Gastroesophageal sphincter (tissue), 4 donors: ENCODE results near the gene RNF148. TPM values are rescaled to one million over a fixed set of nuclear protein-coding genes. Genes with fewer than 3 reads are reported as not detected.
"Not testable (repeated sequence)": the region's sequence is repeated elsewhere in the genome, so short reads cannot be mapped to it uniquely, and the experiment has no call there.

Source experiments
- ATAC-seq: fragments of 150-250 bp; one replicate; pipeline ENCODE4 v1.9.1; 2016; ENCODE audit warnings: mild to moderate bottlenecking, moderate library complexity
- H3K27ac ChIP-seq, 4 donors: fragments of 200-600 bp; sonication (generic) in 3 of 4; 1 replicate in 3 of 4; 2 replicates in 1 of 4; pipeline ENCODE4 v1.5.1; 2016 to 2019
- H3K27me3 ChIP-seq: fragments of 200-600 bp; sonication (generic); one replicate; pipeline ENCODE4 v1.5.1; 2019
- H3K36me3 ChIP-seq, 2 donors: fragments of 200-600 bp; sonication (generic); one replicate each; pipeline ENCODE4 v1.5.1; 2019; ENCODE audit warnings: control low read depth in 1 of 2
- H3K4me1 ChIP-seq, 3 donors: fragments of 200-600 bp; sonication (generic); 1 replicate in 2 of 3; 2 replicates in 1 of 3; pipeline ENCODE4 v1.5.1; 2016 to 2019; ENCODE audit warnings: control low read depth in 2 of 3
- H3K4me3 ChIP-seq, 2 donors: fragments of 200-600 bp; sonication (generic); one replicate each; pipeline ENCODE4 v1.5.1; 2019; ENCODE audit warnings: mild to moderate bottlenecking in 1 of 2, moderate library complexity in 1 of 2
- H3K9me3 ChIP-seq, 3 donors: fragments of 200-600 bp; sonication (generic); one replicate each; pipeline ENCODE4 v1.5.1; 2017 to 2019; ENCODE audit warnings: control low read depth in 2 of 3
- CTCF ChIP-seq, 4 experiments: fragments of 200-600 bp in 2 of 4; fragments of 450-650 bp in 2 of 4; sonication (generic) in 1 of 4; IDR thresholded peaks; one replicate each; pipeline ENCODE4 v1.5.1; 2017 to 2019; ENCODE audit warnings: antibody characterized with exemption in 4 of 4, mild to moderate bottlenecking in 2 of 4, moderate library complexity in 2 of 4
- EP300 ChIP-seq: sonication (generic); formaldehyde crosslinking; IDR thresholded peaks from one replicate; pipeline ENCODE4 v1.6.1; 2017; ENCODE audit warnings: antibody characterized with exemption, mild to moderate bottlenecking
- POLR2A ChIP-seq, 2 donors: fragments of 450-650 bp; IDR thresholded peaks; one replicate each; pipeline ENCODE4 v1.6.1; 2017; ENCODE audit warnings: antibody characterized with exemption in 2 of 2, mild to moderate bottlenecking in 2 of 2, moderate library complexity in 1 of 2
- POLR2AphosphoS5 ChIP-seq: sonication (generic); formaldehyde crosslinking; IDR thresholded peaks from one replicate; pipeline ENCODE4 v1.6.1; 2017; ENCODE audit warnings: antibody characterized with exemption
- WGBS, 2 donors: methylation state at CpG; one replicate each; pipeline ENCODE4 v1.1.5; 2018; ENCODE audit warnings: low coverage in 1 of 2; 5-methylcytosine and 5-hydroxymethylcytosine counted together
- total RNA-seq, 4 donors: library from RNA; depleted of rRNA; stranded (reverse); fragments of >200 nt; gene quantifications; one replicate each; pipeline ENCODE4 v1.1.0, GENCODE V29; 2016

Gene RNF148
- total RNA-seq, 4 donors from 2014 or later, result 0.27 to 15.3 (median 1.1) TPM

DNA sequence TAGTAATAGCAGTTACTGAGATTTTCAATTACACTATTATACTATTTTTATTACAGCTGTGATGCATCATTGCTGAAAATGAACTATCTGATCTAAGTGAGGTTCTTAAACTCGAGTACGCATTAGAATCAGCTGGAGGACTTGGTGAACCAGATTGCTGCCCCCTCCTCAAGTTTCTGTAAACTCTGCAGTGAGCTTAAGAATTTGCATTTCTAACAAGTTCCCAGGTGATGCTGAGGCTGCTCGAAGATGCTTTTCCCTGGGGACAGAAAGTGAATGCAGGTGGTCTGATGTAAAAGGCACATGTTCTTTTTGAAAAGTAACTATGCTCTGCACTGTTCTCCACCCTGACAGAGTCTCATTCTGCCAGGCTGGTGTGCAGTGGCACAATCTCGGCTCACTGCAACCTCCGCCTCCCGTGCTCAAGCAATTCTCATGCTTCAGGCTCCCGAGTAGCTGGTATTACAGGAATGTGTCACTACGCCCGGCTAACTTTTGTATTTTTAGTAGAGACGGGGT is 16.3 kb downstream of the RNF148 start:
- Histone ChIP-seq H3K4me3 (no peak overlapping the region), H3K27ac (no peak overlapping the region), H3K9me3 (no peaks in the 10 kb centered on the region), H3K36me3 (no peaks in the 10 kb centered on the region), H3K4me1 (no peaks in the 10 kb centered on the region), H3K27me3 (no peaks in the 10 kb centered on the region)
- no peak for ATAC-seq
- TF ChIP-seq EP300, result no peak
- no peak for TF ChIP-seq POLR2AphosphoS5
- TF ChIP-seq CTCF (IDR thresholded peaks at IDR 0.05), result no peak
- no peak for TF ChIP-seq POLR2A (IDR thresholded peaks at IDR 0.05)
- WGBS, 2 donors, result 81 to 84% methylated on average over 10 of the region's 10 CpGs

GRCh38 chr7:122684504-122684903 is 18.2 kb downstream of the RNF148 start:
- Histone ChIP-seq H3K27ac (no peak overlapping the region), H3K9me3 (no peaks in the 10 kb centered on the region), H3K27me3 (no peaks in the 10 kb centered on the region), H3K36me3 (no peaks in the 10 kb centered on the region), H3K4me1 (no peaks in the 10 kb centered on the region), H3K4me3 (no peak overlapping the region)
- no peak for ATAC-seq
- WGBS, 2 donors, result 49 to 65% methylated on average over 2 of the region's 2 CpGs
- TF ChIP-seq POLR2A (IDR thresholded peaks at IDR 0.05), result no peak
- no peak for TF ChIP-seq CTCF (IDR thresholded peaks at IDR 0.05)
- no peak for TF ChIP-seq EP300
- no peak for TF ChIP-seq POLR2AphosphoS5

GRCh38 chr7:122682815-122683550 is 19.7 kb downstream of the RNF148 start:
- Histone ChIP-seq H3K9me3 (no peaks in the 10 kb centered on the region), H3K4me1 (no peaks in the 10 kb centered on the region), H3K36me3 (no peaks in the 10 kb centered on the region), H3K4me3 (no peak overlapping the region), H3K27ac (no peak overlapping the region), H3K27me3 (no peaks in the 10 kb centered on the region)
- ATAC-seq, result no peak
- WGBS, 2 donors, result 65 to 89% methylated on average over 5 to 6 of the region's 8 CpGs
- TF ChIP-seq CTCF (IDR thresholded peaks at IDR 0.05), result no peak
- TF ChIP-seq POLR2AphosphoS5, result no peak
- no peak for TF ChIP-seq EP300
- no peak for TF ChIP-seq POLR2A (IDR thresholded peaks at IDR 0.05)

DNA sequence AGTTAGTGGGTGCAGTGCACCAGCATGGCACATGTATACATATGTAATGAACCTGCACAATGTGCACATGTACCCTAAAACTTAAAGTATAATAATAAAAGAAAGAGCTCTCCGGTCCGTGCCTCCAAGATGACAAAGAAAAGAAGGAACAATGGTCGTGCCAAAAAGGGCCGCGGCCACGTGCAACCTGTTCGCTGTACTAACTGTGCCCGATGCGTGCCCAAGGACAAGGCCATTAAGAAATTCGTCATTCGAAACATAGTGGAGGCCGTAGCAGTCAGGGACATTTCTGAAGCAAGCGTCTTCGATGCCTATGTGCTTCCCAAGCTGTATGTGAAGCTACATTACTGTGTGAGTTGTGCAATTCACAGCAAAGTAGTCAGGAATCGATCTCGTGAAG is 21.5 kb downstream of the RNF148 start:
- H3K4me1 ChIP-seq, H3K4me3 ChIP-seq, H3K27me3 ChIP-seq, H3K9me3 ChIP-seq, H3K36me3 ChIP-seq, ATAC-seq, H3K27ac ChIP-seq: not testable (repeated sequence)
- 93 to 96% methylated on average over 9 to 14 of the region's 16 CpGs for WGBS, 2 donors

- TF ChIP-seq EP300, result no peak
- TF ChIP-seq POLR2AphosphoS5, result no peak
- TF ChIP-seq POLR2A (IDR thresholded peaks at IDR 0.05), result no peak
- TF ChIP-seq CTCF (IDR thresholded peaks at IDR 0.05), result no peak
- Histone ChIP-seq H3K27me3 (no peaks in the 10 kb centered on the region), H3K9me3 (no peaks in the 10 kb centered on the region), H3K27ac (no peak overlapping the region), H3K4me1 (peaks cover 0 to 5% (median under 1%) of the 10 kb centered on the region in 3 donors), H3K4me3 (no peak overlapping the region), H3K36me3 (no peaks in the 10 kb centered on the region)
- WGBS, 2 donors, result 68 to 92% methylated on average over 1 of the region's 1 CpG
- ATAC-seq, result no peak
These were observed 22.9 kb downstream of the RNF148 start for GRCh38 chr7:122679813-122680212.

DNA sequence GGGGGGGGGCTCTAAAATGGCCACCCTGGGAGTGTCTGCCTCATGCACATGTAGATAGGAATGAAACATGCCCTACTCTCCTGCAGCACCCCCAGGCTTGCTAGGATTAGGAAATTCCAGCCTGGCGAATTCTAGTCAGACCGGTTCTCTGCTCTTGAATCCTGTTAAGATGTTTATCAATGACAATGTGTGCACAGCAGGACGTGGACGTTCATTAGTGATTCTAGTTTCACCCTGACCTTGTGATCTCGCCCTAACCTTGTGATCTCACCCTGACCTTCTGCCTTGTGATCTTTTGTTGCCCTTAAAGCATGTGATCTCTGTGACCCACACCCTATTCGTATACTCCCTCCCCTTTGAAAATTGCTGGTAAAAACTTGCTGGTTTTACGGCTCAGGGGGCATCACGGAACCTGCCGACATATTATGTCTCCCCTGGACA is 23.4 kb downstream of the RNF148 start:
- H3K27ac ChIP-seq, H3K9me3 ChIP-seq, ATAC-seq, H3K4me3 ChIP-seq, H3K27me3 ChIP-seq, H3K36me3 ChIP-seq: not testable (repeated sequence)
- WGBS, 2 donors, result 84 to 94% methylated on average over 5 to 9 of the region's 9 CpGs
- H3K4me1 ChIP-seq, result peaks cover 0 to 10% (median 5%) of the 10 kb centered on the region in 3 donors
